ENCODE data around the gene CEP104. TPM values are rescaled to one million over a fixed set of nuclear protein-coding genes. Genes with fewer than 3 reads are reported as not detected.

CEP104 gene
- total RNA-seq, 3 donors from 2014 or later = 45.4 to 52.1 (median 49.1) TPM

GRCh38 chr1:3773572-3774275 lies 83.3 kb downstream of the CEP104 start:
- no peaks in the 10 kb centered on the region for H3K9me3 Mint-ChIP-seq
- peaks cover 15% of the 10 kb centered on the region for H3K4me1 Mint-ChIP-seq (ENCODE audit: low read depth)
- DNase-seq (no peak), ATAC-seq (no peak)
- no peaks in the 10 kb centered on the region for H3K36me3 Mint-ChIP-seq (ENCODE audit: insufficient read depth)
- no peaks in the 10 kb centered on the region for H3K27me3 Mint-ChIP-seq (ENCODE audit: low read depth)
- H3K4me3 Mint-ChIP-seq = no peak overlapping the region

DNA sequence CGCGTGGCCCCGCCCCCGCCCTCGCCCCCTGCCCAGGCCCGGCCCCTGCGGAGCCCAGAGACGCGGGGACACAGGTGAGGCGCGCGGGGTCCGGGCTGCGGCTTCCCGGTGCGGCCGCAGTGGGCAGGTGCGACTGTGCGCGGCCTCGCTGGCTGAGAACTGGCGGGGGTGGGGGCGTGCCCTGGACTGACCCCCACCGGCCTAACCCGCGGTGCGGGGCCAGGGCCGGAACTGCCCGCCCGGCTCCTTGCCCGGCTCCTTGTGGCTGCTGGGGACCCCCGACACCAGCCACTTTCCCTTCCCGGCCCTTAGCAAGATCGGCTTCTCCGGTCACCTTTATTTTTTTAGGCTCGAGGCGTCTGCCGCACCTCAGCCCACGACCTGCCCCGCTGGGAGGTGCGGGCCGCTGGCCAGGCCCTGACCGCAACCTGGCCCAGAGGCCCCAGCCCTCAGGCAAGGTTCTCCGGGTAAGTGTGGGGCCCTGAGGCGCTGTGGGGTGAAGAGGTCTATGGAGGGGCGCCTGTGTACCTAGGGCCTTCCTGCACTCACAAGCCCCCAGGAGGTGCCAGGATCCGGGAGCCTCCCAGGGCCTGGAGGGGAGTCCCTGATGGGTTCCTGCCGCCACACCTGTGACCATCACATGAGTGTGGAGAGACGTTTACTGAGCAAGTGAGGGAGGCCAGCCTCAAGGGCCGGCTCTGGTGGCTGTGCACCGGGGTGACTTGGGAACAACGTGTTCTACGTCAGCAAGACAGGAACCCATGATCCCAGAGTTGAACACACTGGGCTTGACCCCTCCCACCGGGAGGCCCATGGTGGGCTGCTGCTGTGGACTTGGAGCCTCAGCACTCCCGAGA lies 84.1 kb downstream of the CEP104 start, which contains the start of gene SMIM1:
TSS of gene SMIM1 (plus strand) at position 35 of the 857 bp plus-strand sequence. CDS start 2,625 bp downstream, outside the sequence.
- no peaks in the 10 kb centered on the region for H3K36me3 Mint-ChIP-seq (ENCODE audit: insufficient read depth)
- no peaks in the 10 kb centered on the region for H3K27me3 Mint-ChIP-seq (ENCODE audit: low read depth)
- H3K4me1 Mint-ChIP-seq (ENCODE audit: low read depth) = peaks cover 15% of the 10 kb centered on the region
- H3K9me3 Mint-ChIP-seq = no peaks in the 10 kb centered on the region
- H3K4me3 Mint-ChIP-seq = peak within 1 kb of the TSS; percentile 74
- no peak for ATAC-seq
- no peak for DNase-seq

GRCh38 chr1:3772027-3772714 lies 84.8 kb downstream of the CEP104 start:
- Mint-ChIP-seq H3K4me3 (peak overlapping the region; percentile 74), H3K27me3 (ENCODE audit: low read depth) (peaks cover under 1% of the 10 kb centered on the region), H3K4me1 (ENCODE audit: low read depth) (peaks cover 15% of the 10 kb centered on the region), H3K9me3 (no peaks in the 10 kb centered on the region), H3K36me3 (ENCODE audit: insufficient read depth) (no peaks in the 10 kb centered on the region)
- peak; percentile 85 to 87 for ATAC-seq
- peak; percentile 80 for DNase-seq

DNA sequence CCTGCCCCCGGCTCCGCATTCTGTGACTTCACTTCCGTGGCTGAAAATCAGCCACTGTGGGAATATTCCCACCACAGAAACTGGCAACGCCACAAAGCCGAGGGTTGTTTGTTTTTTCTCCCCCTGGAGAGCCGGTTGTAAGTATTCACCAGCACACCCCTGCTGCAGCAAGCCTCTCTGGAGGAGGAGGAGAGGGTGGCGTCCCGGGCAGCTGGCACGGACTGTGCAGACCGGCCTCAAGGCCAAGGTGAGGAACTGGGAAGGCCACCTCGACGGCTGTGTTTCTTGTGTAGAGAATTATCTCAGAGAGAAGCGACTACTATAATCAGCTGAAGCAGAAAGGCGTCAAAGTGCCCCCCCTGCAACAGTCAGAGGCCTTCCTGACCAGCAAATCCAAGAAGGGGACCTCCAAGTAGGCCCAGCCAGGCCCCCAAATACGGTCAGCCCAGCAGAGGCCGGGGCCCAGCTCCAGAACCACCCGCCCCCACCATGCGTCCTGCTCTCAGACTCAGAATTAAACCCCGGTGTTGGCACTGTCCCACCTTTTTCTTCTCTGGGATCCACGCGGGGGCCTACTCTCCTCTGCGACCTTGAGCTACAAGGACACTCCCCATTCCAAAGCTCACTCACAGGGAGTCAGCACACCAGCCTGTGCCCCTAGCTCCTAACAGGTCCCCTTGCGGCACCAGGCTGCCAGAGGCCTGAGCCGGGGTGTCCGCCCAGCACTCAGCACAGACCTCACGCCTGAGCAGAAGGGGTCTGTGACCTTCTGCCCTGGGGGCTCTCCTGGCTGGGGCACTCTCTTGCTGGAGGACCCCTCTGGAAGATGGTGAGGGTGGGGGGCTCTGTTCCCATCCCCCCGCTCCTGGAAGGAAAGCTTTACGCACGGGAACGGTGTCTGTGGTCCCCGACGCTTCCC lies 85.6 kb downstream of the CEP104 start:
- H3K4me1 Mint-ChIP-seq (ENCODE audit: low read depth) = peaks cover 15% of the 10 kb centered on the region
- peaks cover 3% of the 10 kb centered on the region for H3K27me3 Mint-ChIP-seq (ENCODE audit: low read depth)
- H3K36me3 Mint-ChIP-seq (ENCODE audit: insufficient read depth) = no peaks in the 10 kb centered on the region
- H3K9me3 Mint-ChIP-seq = no peaks in the 10 kb centered on the region
- ATAC-seq = peak in 1 of 2 donors; percentile 3
- peak overlapping the region; percentile 74 for H3K4me3 Mint-ChIP-seq
- no peak for DNase-seq

DNA sequence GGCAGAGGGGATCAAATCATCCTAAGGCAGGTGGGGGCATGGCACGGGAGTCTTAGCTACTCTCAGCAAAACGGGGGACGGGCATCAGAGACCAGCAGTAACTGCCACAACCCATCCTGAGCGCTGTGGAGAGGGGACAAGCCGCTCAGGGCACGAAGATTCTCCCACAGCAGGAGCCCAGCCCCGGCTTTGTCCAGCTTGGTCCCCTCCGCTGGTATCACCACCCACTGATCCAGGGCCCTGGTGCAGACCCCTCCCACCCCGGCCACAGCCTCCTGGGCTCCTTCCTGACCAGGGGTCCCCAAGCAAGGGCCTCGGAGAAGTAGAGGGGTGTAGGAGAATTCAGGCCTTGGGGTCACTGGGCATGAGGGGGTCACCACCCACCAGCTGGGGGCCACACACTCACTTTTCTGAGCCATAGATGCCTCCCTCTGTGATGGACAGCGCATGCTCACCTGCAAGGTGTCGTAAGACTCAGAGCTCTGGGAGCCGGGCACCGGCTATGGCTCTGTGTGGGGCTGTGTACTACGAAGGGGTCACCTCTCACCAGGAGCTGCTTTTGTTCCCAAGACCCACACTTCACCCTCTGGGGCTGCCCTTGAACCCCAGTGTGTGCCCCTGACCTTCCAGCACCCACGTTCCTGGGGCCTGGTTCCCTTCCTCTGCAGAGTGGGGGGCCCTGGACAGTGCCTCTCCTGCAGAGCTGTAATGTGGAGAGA lies 86.8 kb downstream of the CEP104 start:
- ATAC-seq (no peak), DNase-seq (no peak)
- H3K4me3 Mint-ChIP-seq = peak overlapping the region; percentile 42
- peaks cover 10% of the 10 kb centered on the region for H3K4me1 Mint-ChIP-seq (ENCODE audit: low read depth)
- H3K9me3 Mint-ChIP-seq = no peaks in the 10 kb centered on the region
- H3K36me3 Mint-ChIP-seq (ENCODE audit: insufficient read depth) = no peaks in the 10 kb centered on the region
- H3K27me3 Mint-ChIP-seq (ENCODE audit: low read depth) = peaks cover 3% of the 10 kb centered on the region

DNA sequence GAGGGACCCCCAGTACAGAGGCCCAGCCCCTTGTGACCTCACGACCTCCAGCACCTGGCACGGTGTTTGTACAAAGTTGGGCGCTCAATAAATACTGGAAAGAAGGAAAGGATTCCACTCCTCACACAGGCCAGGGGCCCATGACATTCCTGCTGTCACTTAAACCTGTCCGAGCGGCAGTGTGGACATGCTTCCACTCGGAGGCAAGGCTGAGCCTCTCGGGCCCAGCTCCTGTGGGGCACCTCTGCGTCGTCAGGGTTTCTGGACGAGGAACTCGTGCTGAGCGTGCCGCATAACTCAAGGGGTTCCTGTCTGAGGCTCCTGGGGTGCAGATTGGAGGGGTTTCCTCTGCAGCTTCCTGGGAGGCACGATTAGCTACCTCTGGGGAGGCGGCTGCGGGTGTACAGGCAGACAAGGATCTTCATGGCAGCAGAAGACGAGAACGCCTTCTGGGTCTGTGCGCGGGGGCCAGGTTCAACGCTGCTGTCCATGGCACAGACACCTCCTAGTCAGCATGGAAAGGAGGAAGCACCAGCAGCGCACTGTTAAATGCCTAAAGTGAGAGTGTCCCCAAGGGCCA lies 88.1 kb downstream of the CEP104 start:
- Mint-ChIP-seq H3K27me3 (ENCODE audit: low read depth) (peaks cover 3% of the 10 kb centered on the region), H3K9me3 (no peaks in the 10 kb centered on the region), H3K4me3 (no peak overlapping the region), H3K36me3 (ENCODE audit: insufficient read depth) (no peaks in the 10 kb centered on the region), H3K4me1 (ENCODE audit: low read depth) (peaks cover 10% of the 10 kb centered on the region)
- no peak for DNase-seq
- no peak for ATAC-seq

GRCh38 chr1:3767328-3767925 lies 89.6 kb downstream of the CEP104 start:
- no peak overlapping the region for H3K4me3 Mint-ChIP-seq
- no peak for DNase-seq
- no peaks in the 10 kb centered on the region for H3K36me3 Mint-ChIP-seq (ENCODE audit: insufficient read depth)
- peaks cover 10% of the 10 kb centered on the region for H3K4me1 Mint-ChIP-seq (ENCODE audit: low read depth)
- no peaks in the 10 kb centered on the region for H3K9me3 Mint-ChIP-seq
- peaks cover 3% of the 10 kb centered on the region for H3K27me3 Mint-ChIP-seq (ENCODE audit: low read depth)
- ATAC-seq = no peak

DNA sequence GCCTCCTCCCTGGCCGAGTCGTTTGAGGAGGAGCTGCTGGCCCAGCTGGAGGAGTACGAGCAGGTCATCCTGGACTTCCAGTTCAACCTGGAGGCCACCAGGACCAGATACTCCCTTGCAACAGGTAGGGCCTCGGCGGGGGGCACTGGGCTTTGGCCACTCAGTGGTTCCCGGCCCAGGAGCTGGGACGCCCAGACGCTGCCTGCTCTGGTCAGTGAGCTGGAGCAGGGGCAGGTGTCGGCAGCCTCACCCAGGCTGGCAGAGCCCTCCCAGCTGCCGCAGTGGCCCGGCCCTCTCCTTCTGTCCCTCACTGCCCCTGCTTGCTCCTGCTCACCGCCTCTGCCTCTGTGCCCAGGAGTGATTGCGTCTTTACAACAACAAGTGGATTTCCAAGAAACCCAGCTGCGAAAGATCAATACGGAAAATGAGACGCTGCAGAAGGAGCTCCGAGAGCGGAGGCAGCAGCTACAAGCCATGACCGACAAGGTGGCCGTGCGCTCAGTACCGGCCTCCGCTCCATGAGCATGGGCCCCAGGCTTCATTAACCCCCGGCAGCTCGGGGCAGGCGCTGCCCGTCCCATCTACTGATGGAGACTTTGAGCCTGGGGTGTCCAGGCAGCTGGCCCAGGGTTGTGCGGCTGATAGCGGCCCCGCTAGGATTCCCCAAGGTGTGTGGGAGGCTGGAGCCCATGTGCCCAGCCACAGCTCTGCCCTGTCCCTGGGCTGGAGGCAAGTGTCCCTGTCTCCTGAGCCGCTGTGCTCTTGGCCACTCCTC lies 93.5 kb downstream of the CEP104 start:
- Mint-ChIP-seq H3K9me3 (peaks cover 3% of the 10 kb centered on the region), H3K4me3 (no peak overlapping the region), H3K36me3 (ENCODE audit: insufficient read depth) (no peaks in the 10 kb centered on the region), H3K4me1 (ENCODE audit: low read depth) (no peaks in the 10 kb centered on the region), H3K27me3 (ENCODE audit: low read depth) (peaks cover 19% of the 10 kb centered on the region)
- ATAC-seq (no peak), DNase-seq (no peak)

DNA sequence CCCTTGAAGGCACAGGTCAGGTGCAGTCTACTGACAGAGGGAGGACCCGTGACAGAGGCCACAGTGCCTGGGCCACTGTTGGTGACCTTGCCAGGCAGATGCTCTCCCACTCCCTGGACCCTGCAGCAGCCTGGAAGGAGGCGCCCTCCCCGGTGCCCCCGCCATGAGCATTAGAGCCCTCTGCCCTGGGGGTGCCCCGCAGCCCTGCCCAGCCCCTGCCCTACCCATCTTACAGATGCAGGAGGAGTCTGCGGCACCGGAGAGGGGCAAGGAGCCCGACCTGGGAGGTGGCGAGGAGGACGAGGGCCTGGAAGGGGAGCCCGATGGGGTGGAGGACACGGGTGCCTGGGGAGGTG lies 94.2 kb downstream of the CEP104 start:
- no peak overlapping the region for H3K4me3 Mint-ChIP-seq
- H3K36me3 Mint-ChIP-seq (ENCODE audit: insufficient read depth) = no peaks in the 10 kb centered on the region
- H3K4me1 Mint-ChIP-seq (ENCODE audit: low read depth) = no peaks in the 10 kb centered on the region
- peaks cover 3% of the 10 kb centered on the region for H3K9me3 Mint-ChIP-seq
- peaks cover 20% of the 10 kb centered on the region for H3K27me3 Mint-ChIP-seq (ENCODE audit: low read depth)
- no peak for DNase-seq
- ATAC-seq = no peak

DNA sequence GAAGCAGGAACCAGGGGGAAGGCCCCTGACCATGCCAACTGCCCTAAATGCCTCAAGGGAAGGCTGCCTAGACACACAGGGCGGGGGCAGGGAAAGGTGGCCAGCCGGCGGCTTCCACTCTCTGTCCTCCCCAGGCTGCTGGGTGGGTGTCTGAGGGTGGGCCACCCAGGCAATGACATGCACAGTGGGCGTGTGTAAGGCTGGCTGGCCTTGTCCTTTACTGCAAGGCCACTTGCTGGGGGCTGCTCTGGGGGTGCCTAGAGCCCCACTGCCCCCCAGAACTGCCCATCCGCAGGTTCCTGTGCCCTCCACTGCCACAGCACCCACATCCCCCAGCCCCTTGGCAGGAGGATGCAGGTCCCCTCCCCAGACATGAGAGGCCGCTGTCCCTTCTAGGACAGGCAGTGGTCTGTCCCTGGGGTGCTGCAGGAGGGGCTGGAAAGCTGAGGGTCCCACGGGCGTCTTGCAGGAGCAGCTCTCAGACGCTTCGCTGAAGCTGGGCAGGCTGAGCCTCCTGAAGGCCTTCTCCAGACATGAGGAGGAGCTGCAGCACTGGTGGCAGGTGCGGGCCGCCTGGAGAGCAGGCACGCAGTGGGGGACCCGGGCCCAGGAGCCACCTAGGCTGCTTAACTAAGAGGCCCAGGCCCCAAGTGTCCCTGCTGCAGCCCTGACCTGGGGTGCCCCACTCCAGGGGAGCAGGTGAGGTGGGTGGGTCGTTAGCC lies 94.7 kb downstream of the CEP104 start:
- Mint-ChIP-seq H3K9me3 (peaks cover 3% of the 10 kb centered on the region), H3K4me1 (ENCODE audit: low read depth) (no peaks in the 10 kb centered on the region), H3K4me3 (no peak overlapping the region), H3K27me3 (ENCODE audit: low read depth) (peaks cover 20% of the 10 kb centered on the region), H3K36me3 (ENCODE audit: insufficient read depth) (no peaks in the 10 kb centered on the region)
- DNase-seq (no peak), ATAC-seq (no peak)
